SU-DHL-6 (cell line): ENCODE measurements around the gene CST5.

Experiments used
- EZH2phosphoT487 ChIP-seq: fragments of 200-600 bp; sonication (generic), shearing (Covaris generic); conservative IDR thresholded peaks from 2 replicates; pipeline ENCODE4 v1.6.1; 2018; ENCODE audit warnings: mild to moderate bottlenecking, antibody characterized with exemption, low read length, moderate library complexity, mixed read lengths
- TF ChIP-seq, protein P1 (sequence below): fragments of 200-600 bp; sonication (generic); IDR thresholded peaks from one replicate; pipeline ENCODE4 v1.5.1; 2017; ENCODE audit warnings: antibody characterized with exemption, mild to moderate bottlenecking, low read length, moderate library complexity; ENCODE audit not compliant: insufficient read depth, poor library complexity, severe bottlenecking

- TF ChIP-seq, protein P1, sequence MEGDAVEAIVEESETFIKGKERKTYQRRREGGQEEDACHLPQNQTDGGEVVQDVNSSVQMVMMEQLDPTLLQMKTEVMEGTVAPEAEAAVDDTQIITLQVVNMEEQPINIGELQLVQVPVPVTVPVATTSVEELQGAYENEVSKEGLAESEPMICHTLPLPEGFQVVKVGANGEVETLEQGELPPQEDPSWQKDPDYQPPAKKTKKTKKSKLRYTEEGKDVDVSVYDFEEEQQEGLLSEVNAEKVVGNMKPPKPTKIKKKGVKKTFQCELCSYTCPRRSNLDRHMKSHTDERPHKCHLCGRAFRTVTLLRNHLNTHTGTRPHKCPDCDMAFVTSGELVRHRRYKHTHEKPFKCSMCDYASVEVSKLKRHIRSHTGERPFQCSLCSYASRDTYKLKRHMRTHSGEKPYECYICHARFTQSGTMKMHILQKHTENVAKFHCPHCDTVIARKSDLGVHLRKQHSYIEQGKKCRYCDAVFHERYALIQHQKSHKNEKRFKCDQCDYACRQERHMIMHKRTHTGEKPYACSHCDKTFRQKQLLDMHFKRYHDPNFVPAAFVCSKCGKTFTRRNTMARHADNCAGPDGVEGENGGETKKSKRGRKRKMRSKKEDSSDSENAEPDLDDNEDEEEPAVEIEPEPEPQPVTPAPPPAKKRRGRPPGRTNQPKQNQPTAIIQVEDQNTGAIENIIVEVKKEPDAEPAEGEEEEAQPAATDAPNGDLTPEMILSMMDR = no peak
- no peak for TF ChIP-seq EZH2phosphoT487
These were observed 22.8 kb downstream of the CST5 start for GRCh38 chr20:23856736-23857135.
